HepG2 (cell line): Measurements from ENCODE around the gene CBL. TPM values are rescaled to one million over a fixed set of nuclear protein-coding genes. Genes with fewer than 3 reads are reported as not detected.
A peak's percentile ranks its signal among the peaks of the same experiment; 100 is the strongest.

Source experiments
- ATAC-seq: fragments of 200-7000 bp; cut with Tn5 transposase; 3 replicates; pipeline ENCODE4 v1.9.1; 2020; ENCODE audit warnings: mild to moderate bottlenecking, moderate library complexity
- BruUV-seq: library from RNA; stranded (reverse); fragments of 400-500 nt; replicated peaks from 2 replicates; lab custom pipeline; 2021; lab: Mats Ljungman, UMichigan
- CTCF ChIA-PET: fragments of 300-600 bp; formaldehyde crosslinking; extraction: SDS; loops from one replicate; lab custom pipeline; 2021; ENCODE audit warnings: low total read pairs, inconsistent platforms, low intra/inter-chr PET ratio; lab: Yijun Ruan, JAX
- POLR2A ChIA-PET: fragments of 350-600 bp; sonication (Branson Sonifier 250); formaldehyde crosslinking; loops from one replicate; lab custom pipeline; 2020; ENCODE audit warnings: antibody characterized with exemption, inconsistent platforms; lab: Yijun Ruan, JAX
- DNase-seq: peaks from one replicate; pipeline ENCODE4 v3.0.0-alpha.2; 2015; ENCODE audit warnings: low spot score
- FAIRE-seq: peaks from 3 replicates; lab custom pipeline; 2011; peaks lifted over from hg19 to GRCh38; lab: Jason Lieb, UNC
- H2AFZ ChIP-seq: one replicate; pipeline ENCODE4 v1.6.1; 2011; ENCODE audit warnings: low read length, inconsistent platforms
- H3K27ac ChIP-seq: fragments of 300-600 bp; 3 replicates; pipeline ENCODE4 v1.8.0; 2011; ENCODE audit warnings: mixed run types, mild to moderate bottlenecking, mixed read lengths, low read length, inconsistent platforms; ENCODE audit not compliant: insufficient read depth; ENCODE audit errors: extremely low read length
- H3K27me3 ChIP-seq, 2 experiments: fragments of 200-600 bp in 1 of 2; 2 replicates in 1 of 2; 3 replicates in 1 of 2; pipeline versions ENCODE4 v1.6.0 to v1.8.0; 2011; ENCODE audit warnings: low read length in 2 of 2, mild to moderate bottlenecking in 2 of 2, moderate library complexity in 2 of 2, inconsistent platforms in 1 of 2; ENCODE audit not compliant: insufficient read depth in 2 of 2, control insufficient read depth in 1 of 2
- H3K36me3 ChIP-seq, 2 experiments: fragments of 200-600 bp in 1 of 2; replicated peaks in 1 of 2; 2 replicates in 1 of 2; 3 replicates in 1 of 2; pipeline versions ENCODE4 v1.5.1 to v1.8.0; 2011; ENCODE audit warnings: low read length in 2 of 2, inconsistent platforms in 1 of 2; ENCODE audit not compliant: insufficient read depth in 2 of 2, control insufficient read depth in 1 of 2
- H3K4me1 ChIP-seq: 2 replicates; pipeline ENCODE4 v1.5.1; 2012; ENCODE audit warnings: low read length, inconsistent platforms; ENCODE audit not compliant: insufficient read depth
- H3K4me2 ChIP-seq: 2 replicates; pipeline ENCODE4 v1.6.0; 2011; ENCODE audit warnings: low read depth, low read length, inconsistent platforms
- H3K4me3 ChIP-seq, 3 experiments: fragments of 200-600 bp in 1 of 3; sonication (generic), shearing (Covaris generic) in 1 of 3; replicated peaks in 1 of 3; 2 replicates each; pipeline ENCODE4 v1.5.1; 2011 to 2016; ENCODE audit warnings: low read length in 3 of 3, inconsistent platforms in 2 of 3, low read depth in 2 of 3, mild to moderate bottlenecking in 2 of 3, control low read depth in 1 of 3, mixed read lengths in 1 of 3; ENCODE audit not compliant: insufficient read depth in 1 of 3
- H3K79me2 ChIP-seq: one replicate; pipeline ENCODE4 v1.6.1; 2011; ENCODE audit warnings: low read length, inconsistent platforms; ENCODE audit not compliant: insufficient read depth
- H3K9ac ChIP-seq: 2 replicates; pipeline ENCODE4 v1.6.0; 2011; ENCODE audit warnings: mild to moderate bottlenecking, low read depth, low read length, inconsistent platforms; ENCODE audit not compliant: insufficient read depth
- H3K9me3 ChIP-seq: 2 replicates; pipeline ENCODE4 v1.5.1; 2012; ENCODE audit warnings: mild to moderate bottlenecking, low read length
- H4K20me1 ChIP-seq: 2 replicates; pipeline ENCODE4 v1.6.0; 2011; ENCODE audit warnings: inconsistent platforms, mild to moderate bottlenecking, low read length, moderate library complexity; ENCODE audit not compliant: insufficient read depth
- ARNT ChIP-seq: fragments of 450-650 bp; IDR thresholded peaks from 2 replicates; pipeline ENCODE4 v1.6.1; 2017
- E2F5 ChIP-seq: sonication (generic); formaldehyde crosslinking; conservative IDR thresholded peaks from 2 replicates; pipeline ENCODE4 v1.4.0; 2020; ENCODE audit warnings: missing genetic modification reagents
- ELF3 ChIP-seq: IDR thresholded peaks from 2 replicates; pipeline ENCODE4 v1.6.1; 2016; ENCODE audit warnings: missing genetic modification reagents, missing compliant biosample characterization
- ERF ChIP-seq: IDR thresholded peaks from 2 replicates; pipeline ENCODE4 v1.6.1; 2018; ENCODE audit warnings: missing biosample characterization, missing genetic modification reagents
- FOSL2 ChIP-seq: sonication (generic); formaldehyde crosslinking; IDR thresholded peaks from 2 replicates; pipeline ENCODE4 v1.4.0; 2020; ENCODE audit warnings: missing genetic modification reagents
- FOXK2 ChIP-seq: fragments of 450-650 bp; IDR thresholded peaks from 2 replicates; pipeline ENCODE4 v1.6.1; 2016
- HOXD1 ChIP-seq: sonication (generic); formaldehyde crosslinking; IDR thresholded peaks from 2 replicates; pipeline ENCODE4 v1.5.0; 2020; ENCODE audit warnings: missing genetic modification reagents
- IRX3 ChIP-seq: sonication (generic); formaldehyde crosslinking; IDR thresholded peaks from 2 replicates; pipeline ENCODE4 v1.8.1; 2023; ENCODE audit warnings: mild to moderate bottlenecking, low read depth, missing genetic modification reagents, borderline replicate concordance
- MXI1 ChIP-seq: IDR thresholded peaks from 3 replicates; pipeline ENCODE4 v1.6.1; 2012; ENCODE audit warnings: low read depth, low read length, inconsistent platforms, borderline replicate concordance
- MZF1 ChIP-seq: sonication (generic); formaldehyde crosslinking; IDR thresholded peaks from 2 replicates; pipeline ENCODE4 v1.8.1; 2023; ENCODE audit warnings: mild to moderate bottlenecking, missing genetic modification reagents, borderline replicate concordance
- PCBP1 ChIP-seq: fragments of 200-400 bp; formaldehyde crosslinking; IDR thresholded peaks from 2 replicates; pipeline ENCODE4 v1.6.1; 2017; ENCODE audit warnings: mild to moderate bottlenecking, low read depth, low read length, borderline replicate concordance
- PHF5A ChIP-seq: IDR thresholded peaks from one replicate; pipeline ENCODE4 v1.6.1; 2018; ENCODE audit warnings: low read depth, missing genetic modification reagents; ENCODE audit not compliant: unreplicated experiment
- SKI ChIP-seq: fragments of 450-650 bp; IDR thresholded peaks from one replicate; pipeline ENCODE4 v1.6.1; 2018; ENCODE audit warnings: mild to moderate bottlenecking; ENCODE audit not compliant: partially characterized antibody
- TBP ChIP-seq: sonication (generic); formaldehyde crosslinking; IDR thresholded peaks from 2 replicates; pipeline ENCODE4 v1.5.0; 2020; ENCODE audit warnings: missing genetic modification reagents
- ZBTB33 ChIP-seq: sonication (generic); formaldehyde crosslinking; IDR thresholded peaks from 2 replicates; pipeline ENCODE4 v1.4.0; 2020; ENCODE audit warnings: missing genetic modification reagents
- ZFP90 ChIP-seq: sonication (generic); formaldehyde crosslinking; IDR thresholded peaks from 2 replicates; pipeline ENCODE4 v1.8.0; 2022; ENCODE audit warnings: missing genetic modification reagents, mild to moderate bottlenecking, inconsistent platforms, borderline replicate concordance
- ZNF232 ChIP-seq: sonication (generic); formaldehyde crosslinking; IDR thresholded peaks from 2 replicates; pipeline ENCODE4 v1.4.0; 2020; ENCODE audit warnings: missing genetic modification reagents, borderline replicate concordance
- ZNF350 ChIP-seq: sonication (generic); formaldehyde crosslinking; IDR thresholded peaks from 2 replicates; pipeline ENCODE4 v1.4.0; 2020; ENCODE audit warnings: mild to moderate bottlenecking, low read depth, missing genetic modification reagents, borderline replicate concordance
- ZNF367 ChIP-seq: sonication (generic); formaldehyde crosslinking; IDR thresholded peaks from 2 replicates; pipeline ENCODE4 v1.4.0; 2020; ENCODE audit warnings: missing genetic modification reagents, borderline replicate concordance
- ZNF44 ChIP-seq: sonication (generic); formaldehyde crosslinking; IDR thresholded peaks from 2 replicates; pipeline ENCODE4 v1.5.1; 2020; ENCODE audit warnings: mild to moderate bottlenecking, missing genetic modification reagents
- ZNF670 ChIP-seq: sonication (generic); formaldehyde crosslinking; IDR thresholded peaks from 2 replicates; pipeline ENCODE4 v1.8.0; 2022; ENCODE audit warnings: mild to moderate bottlenecking, missing genetic modification reagents, borderline replicate concordance
- ZNF83 ChIP-seq: sonication (generic); formaldehyde crosslinking; IDR thresholded peaks from 2 replicates; pipeline ENCODE4 v1.4.0; 2020; ENCODE audit warnings: missing genetic modification reagents, mild to moderate bottlenecking, borderline replicate concordance
- WGBS: methylation state at CpG from one replicate; pipeline ENCODE4 v1.1.6; 2017; ENCODE audit warnings: low lambda C conversion rate; 5-methylcytosine and 5-hydroxymethylcytosine counted together
- in situ Hi-C: cut with HindIII; loops from 2 replicates; pipeline ENCODE4 v1.10.0; 2017; ENCODE audit warnings: low pct_unique_long_range_greater_than_20kb; ENCODE audit not compliant: extremely low pct_ligation_motif_present
- intact Hi-C: fragments of 100-400 bp; cut with micrococcal nuclease; formaldehyde crosslinking; loops from one replicate; pipeline ENCODE4 v1.10.0; 2022; ENCODE audit not compliant: unreplicated experiment
- polyA plus RNA-seq, 8 experiments: library from polyadenylated mRNA; depleted of rRNA in 3 of 8; stranded (reverse) in 7 of 8; unstranded in 1 of 8; fragments of >200 nt; fragmentation: Illumina TruSeq in 4 of 8; extraction: Trizol in 4 of 8; gene quantifications; 2 replicates each; pipeline versions ENCODE4 v1.2.1 to v1.2.3, GENCODE V29; 2011 to 2016; ENCODE audit warnings: low read depth in 4 of 8, missing spikeins in 1 of 8, mixed read lengths in 1 of 8; ENCODE audit not compliant: insufficient read depth in 1 of 8
- total RNA-seq, 5 experiments: library from RNA; depleted of rRNA; stranded (reverse); fragments of >200 nt; fragmentation: Illumina TruSeq; extraction: Trizol; gene quantifications; 2 replicates each; pipeline ENCODE4 v1.2.3, GENCODE V29; 2016; ENCODE audit warnings: low read depth in 1 of 5

CBL gene
- total and polyA plus RNA-seq, 2 of the 13 experiments (the other 11 are each of a cell fraction or from before 2014, with no cell fraction given) = 6.6 to 7.4 TPM

- TF ChIP-seq MZF1 (CRISPR knock-in tag) (no peak), ZNF350 (CRISPR knock-in tag) (no peak), PCBP1 (no peak), ZNF83 (CRISPR knock-in tag) (no peak), ZNF44 (no peak), IRX3 (no peak), ZNF367 (CRISPR knock-in tag) (no peak), PHF5A (no peak), E2F5 (CRISPR knock-in tag) (no peak), ZNF670 (CRISPR knock-in tag) (no peak)
These were observed 10.5 kb upstream of the CBL start (continued) for GRCh38 chr11:119195680-119196079.

- POLR2A ChIA-PET = interaction anchor here (1.0 to 1.5 kb wide), 3 partner anchors 9 to 102 kb away, joined by 3 to 5 read pairs (median 4); partner anchors contain the start of gene CBL
- no peaks in the 10 kb centered on the region for H4K20me1 ChIP-seq
- H3K4me2 ChIP-seq = 0 out of 2 replicates have a peak overlapping the region, but pooled peaks have one; percentile 18
- H2AFZ ChIP-seq = no peak overlapping the region
- no peak overlapping the region for H3K27ac ChIP-seq
- DNase-seq (peak; percentile 83), FAIRE-seq (peak; percentile 90), ATAC-seq (peak; percentile 82)
- intact Hi-C loops (loop anchor here (1.0 to 5.0 kb wide), 3 partner anchors 29 to 90 kb away; partner anchors contain the start of genes C2CD2L and NLRX1), in situ Hi-C loops (loop anchor here (10.0 kb wide), 1 partner anchor 278 kb away; no protein-coding TSS in a partner anchor)
- no peaks in the 10 kb centered on the region for H3K9me3 ChIP-seq
- no TSS peak for BruUV-seq
- H3K4me1 ChIP-seq = peaks cover 34% of the 10 kb centered on the region
- no peak overlapping the region for H3K4me3 ChIP-seq
- no peaks in the 10 kb centered on the region for H3K36me3 ChIP-seq
- peaks cover 3 to 8% of the 10 kb centered on the region in 2 experiments; a peak in 2 of 5 replicates for H3K27me3 ChIP-seq
- 19% methylated on average over 5 of the region's 5 CpGs for WGBS
- no peak overlapping the region for H3K9ac ChIP-seq
- H3K79me2 ChIP-seq = no peaks in the 10 kb centered on the region
- CTCF ChIA-PET = interaction anchor here (1.4 to 2.5 kb wide), 5 partner anchors 29 to 132 kb away, joined by 4 to 25 read pairs (median 5); partner anchors contain the start of gene NLRX1
- TF ChIP-seq TBP (no peak), HOXD1 (CRISPR knock-in tag) (no peak), SKI (peak; percentile 27), MXI1 (peak; percentile 11; the same call in 1 of the 3 replicates), FOSL2 (CRISPR knock-in tag) (no peak), ZBTB33 (CRISPR knock-in tag) (no peak), ERF (CRISPR knock-in tag) (no peak), ELF3 (CRISPR knock-in tag) (peak; percentile 55), ARNT (no peak), FOXK2 (peak; percentile 64; the same call in 1 of the 2 replicates), ZNF232 (no peak), ZFP90 (CRISPR knock-in tag) (no peak)
These were observed 9.2 kb upstream of the CBL start for GRCh38 chr11:119196833-119197483.
